ENCODE results near the gene DUSP7. TPM values are rescaled to one million over a fixed set of nuclear protein-coding genes. Genes with fewer than 3 reads are reported as not detected.

Gene DUSP7
- total and polyA plus RNA-seq, 9 of the 15 experiments (the other 6 are each of a cell fraction or from before 2014, with no cell fraction given): 0.45 to 15.8 (median 8.2) TPM

DNA sequence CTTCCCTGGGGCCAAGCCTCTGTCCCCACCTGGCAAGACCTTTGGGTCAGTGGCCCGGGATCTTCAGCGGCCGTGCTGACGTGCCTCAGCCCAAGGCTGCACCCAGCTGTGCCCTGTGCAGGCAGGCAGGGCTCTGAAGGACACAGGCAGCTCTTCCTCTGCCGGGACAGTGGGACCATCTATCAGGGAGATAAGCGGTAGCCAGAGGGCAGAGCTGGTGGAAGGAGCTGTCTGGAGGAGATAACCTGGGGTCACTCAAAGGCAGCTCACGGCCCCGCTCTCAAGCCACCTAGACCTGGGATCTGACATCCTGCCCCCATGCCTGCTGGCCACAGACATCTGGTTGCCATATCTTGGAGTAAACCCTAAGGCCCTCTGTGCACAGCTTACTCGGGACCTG is 27.3 kb downstream of the DUSP7 start (continued):
- TF ChIP-seq MEIS2 (IDR thresholded peaks at IDR 0.05; ENCODE audit: partially characterized antibody) (peak; percentile 41), RBM39 (optimal IDR thresholded peaks at IDR 0.05; ENCODE audit: low read depth, low read length) (no peak), ZNF124 (CRISPR knock-in tag; IDR thresholded peaks at IDR 0.05) (no peak), MAFK (IDR thresholded peaks at IDR 0.05; ENCODE audit: low read length) (no peak), MYNN (IDR thresholded peaks at IDR 0.05) (peak; percentile 76; the same call in 1 of the 2 replicates), MYNN (CRISPR knock-in tag; IDR thresholded peaks at IDR 0.05) (no peak), NCOR1 (IDR thresholded peaks at IDR 0.05) (peak; percentile 83), ARID1B (IDR thresholded peaks at IDR 0.05) (peak; percentile 81), PHF21A (IDR thresholded peaks at IDR 0.05; ENCODE audit: borderline replicate concordance, low read depth) (no peak), MTA3 (IDR thresholded peaks at IDR 0.05; ENCODE audit: borderline replicate concordance) (no peak), TCF3 (CRISPR knock-in tag; IDR thresholded peaks at IDR 0.05) (peak; percentile 83), MLX (CRISPR knock-in tag; conservative IDR thresholded peaks at IDR 0.05) (no peak), MCM5 (IDR thresholded peaks at IDR 0.05; ENCODE audit: low read depth) (no peak), ZSCAN32 (CRISPR knock-in tag; IDR thresholded peaks at IDR 0.05) (no peak)
- TF ChIP-seq, protein P1, sequence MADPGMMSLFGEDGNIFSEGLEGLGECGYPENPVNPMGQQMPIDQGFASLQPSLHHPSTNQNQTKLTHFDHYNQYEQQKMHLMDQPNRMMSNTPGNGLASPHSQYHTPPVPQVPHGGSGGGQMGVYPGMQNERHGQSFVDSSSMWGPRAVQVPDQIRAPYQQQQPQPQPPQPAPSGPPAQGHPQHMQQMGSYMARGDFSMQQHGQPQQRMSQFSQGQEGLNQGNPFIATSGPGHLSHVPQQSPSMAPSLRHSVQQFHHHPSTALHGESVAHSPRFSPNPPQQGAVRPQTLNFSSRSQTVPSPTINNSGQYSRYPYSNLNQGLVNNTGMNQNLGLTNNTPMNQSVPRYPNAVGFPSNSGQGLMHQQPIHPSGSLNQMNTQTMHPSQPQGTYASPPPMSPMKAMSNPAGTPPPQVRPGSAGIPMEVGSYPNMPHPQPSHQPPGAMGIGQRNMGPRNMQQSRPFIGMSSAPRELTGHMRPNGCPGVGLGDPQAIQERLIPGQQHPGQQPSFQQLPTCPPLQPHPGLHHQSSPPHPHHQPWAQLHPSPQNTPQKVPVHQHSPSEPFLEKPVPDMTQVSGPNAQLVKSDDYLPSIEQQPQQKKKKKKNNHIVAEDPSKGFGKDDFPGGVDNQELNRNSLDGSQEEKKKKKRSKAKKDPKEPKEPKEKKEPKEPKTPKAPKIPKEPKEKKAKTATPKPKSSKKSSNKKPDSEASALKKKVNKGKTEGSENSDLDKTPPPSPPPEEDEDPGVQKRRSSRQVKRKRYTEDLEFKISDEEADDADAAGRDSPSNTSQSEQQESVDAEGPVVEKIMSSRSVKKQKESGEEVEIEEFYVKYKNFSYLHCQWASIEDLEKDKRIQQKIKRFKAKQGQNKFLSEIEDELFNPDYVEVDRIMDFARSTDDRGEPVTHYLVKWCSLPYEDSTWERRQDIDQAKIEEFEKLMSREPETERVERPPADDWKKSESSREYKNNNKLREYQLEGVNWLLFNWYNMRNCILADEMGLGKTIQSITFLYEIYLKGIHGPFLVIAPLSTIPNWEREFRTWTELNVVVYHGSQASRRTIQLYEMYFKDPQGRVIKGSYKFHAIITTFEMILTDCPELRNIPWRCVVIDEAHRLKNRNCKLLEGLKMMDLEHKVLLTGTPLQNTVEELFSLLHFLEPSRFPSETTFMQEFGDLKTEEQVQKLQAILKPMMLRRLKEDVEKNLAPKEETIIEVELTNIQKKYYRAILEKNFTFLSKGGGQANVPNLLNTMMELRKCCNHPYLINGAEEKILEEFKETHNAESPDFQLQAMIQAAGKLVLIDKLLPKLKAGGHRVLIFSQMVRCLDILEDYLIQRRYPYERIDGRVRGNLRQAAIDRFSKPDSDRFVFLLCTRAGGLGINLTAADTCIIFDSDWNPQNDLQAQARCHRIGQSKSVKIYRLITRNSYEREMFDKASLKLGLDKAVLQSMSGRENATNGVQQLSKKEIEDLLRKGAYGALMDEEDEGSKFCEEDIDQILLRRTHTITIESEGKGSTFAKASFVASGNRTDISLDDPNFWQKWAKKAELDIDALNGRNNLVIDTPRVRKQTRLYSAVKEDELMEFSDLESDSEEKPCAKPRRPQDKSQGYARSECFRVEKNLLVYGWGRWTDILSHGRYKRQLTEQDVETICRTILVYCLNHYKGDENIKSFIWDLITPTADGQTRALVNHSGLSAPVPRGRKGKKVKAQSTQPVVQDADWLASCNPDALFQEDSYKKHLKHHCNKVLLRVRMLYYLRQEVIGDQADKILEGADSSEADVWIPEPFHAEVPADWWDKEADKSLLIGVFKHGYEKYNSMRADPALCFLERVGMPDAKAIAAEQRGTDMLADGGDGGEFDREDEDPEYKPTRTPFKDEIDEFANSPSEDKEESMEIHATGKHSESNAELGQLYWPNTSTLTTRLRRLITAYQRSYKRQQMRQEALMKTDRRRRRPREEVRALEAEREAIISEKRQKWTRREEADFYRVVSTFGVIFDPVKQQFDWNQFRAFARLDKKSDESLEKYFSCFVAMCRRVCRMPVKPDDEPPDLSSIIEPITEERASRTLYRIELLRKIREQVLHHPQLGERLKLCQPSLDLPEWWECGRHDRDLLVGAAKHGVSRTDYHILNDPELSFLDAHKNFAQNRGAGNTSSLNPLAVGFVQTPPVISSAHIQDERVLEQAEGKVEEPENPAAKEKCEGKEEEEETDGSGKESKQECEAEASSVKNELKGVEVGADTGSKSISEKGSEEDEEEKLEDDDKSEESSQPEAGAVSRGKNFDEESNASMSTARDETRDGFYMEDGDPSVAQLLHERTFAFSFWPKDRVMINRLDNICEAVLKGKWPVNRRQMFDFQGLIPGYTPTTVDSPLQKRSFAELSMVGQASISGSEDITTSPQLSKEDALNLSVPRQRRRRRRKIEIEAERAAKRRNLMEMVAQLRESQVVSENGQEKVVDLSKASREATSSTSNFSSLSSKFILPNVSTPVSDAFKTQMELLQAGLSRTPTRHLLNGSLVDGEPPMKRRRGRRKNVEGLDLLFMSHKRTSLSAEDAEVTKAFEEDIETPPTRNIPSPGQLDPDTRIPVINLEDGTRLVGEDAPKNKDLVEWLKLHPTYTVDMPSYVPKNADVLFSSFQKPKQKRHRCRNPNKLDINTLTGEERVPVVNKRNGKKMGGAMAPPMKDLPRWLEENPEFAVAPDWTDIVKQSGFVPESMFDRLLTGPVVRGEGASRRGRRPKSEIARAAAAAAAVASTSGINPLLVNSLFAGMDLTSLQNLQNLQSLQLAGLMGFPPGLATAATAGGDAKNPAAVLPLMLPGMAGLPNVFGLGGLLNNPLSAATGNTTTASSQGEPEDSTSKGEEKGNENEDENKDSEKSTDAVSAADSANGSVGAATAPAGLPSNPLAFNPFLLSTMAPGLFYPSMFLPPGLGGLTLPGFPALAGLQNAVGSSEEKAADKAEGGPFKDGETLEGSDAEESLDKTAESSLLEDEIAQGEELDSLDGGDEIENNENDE (IDR thresholded peaks at IDR 0.05; ENCODE audit: low read depth, low read length): no peak
- TF ChIP-seq, protein P2, sequence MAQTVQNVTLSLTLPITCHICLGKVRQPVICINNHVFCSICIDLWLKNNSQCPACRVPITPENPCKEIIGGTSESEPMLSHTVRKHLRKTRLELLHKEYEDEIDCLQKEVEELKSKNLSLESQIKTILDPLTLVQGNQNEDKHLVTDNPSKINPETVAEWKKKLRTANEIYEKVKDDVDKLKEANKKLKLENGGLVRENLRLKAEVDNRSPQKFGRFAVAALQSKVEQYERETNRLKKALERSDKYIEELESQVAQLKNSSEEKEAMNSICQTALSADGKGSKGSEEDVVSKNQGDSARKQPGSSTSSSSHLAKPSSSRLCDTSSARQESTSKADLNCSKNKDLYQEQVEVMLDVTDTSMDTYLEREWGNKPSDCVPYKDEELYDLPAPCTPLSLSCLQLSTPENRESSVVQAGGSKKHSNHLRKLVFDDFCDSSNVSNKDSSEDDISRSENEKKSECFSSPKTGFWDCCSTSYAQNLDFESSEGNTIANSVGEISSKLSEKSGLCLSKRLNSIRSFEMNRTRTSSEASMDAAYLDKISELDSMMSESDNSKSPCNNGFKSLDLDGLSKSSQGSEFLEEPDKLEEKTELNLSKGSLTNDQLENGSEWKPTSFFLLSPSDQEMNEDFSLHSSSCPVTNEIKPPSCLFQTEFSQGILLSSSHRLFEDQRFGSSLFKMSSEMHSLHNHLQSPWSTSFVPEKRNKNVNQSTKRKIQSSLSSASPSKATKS (CRISPR knock-in tag; IDR thresholded peaks at IDR 0.05): no peak
